ENCODE data around the gene ZNF197.
A peak's percentile ranks its signal among the peaks of the same experiment; 100 is the strongest.

The ZNF197 gene

GRCh38 chr3:44674211-44674610 lies 49.4 kb downstream of the ZNF197 start:
- H3K36me3 ChIP-seq (ENCODE audit: control insufficient read depth, insufficient read depth, low read length), result no peaks in the 10 kb centered on the region
- no peak overlapping the region for H3K4me3 ChIP-seq (replicated peaks; ENCODE audit: low read depth, low read length)
- TF ChIP-seq, protein P1, sequence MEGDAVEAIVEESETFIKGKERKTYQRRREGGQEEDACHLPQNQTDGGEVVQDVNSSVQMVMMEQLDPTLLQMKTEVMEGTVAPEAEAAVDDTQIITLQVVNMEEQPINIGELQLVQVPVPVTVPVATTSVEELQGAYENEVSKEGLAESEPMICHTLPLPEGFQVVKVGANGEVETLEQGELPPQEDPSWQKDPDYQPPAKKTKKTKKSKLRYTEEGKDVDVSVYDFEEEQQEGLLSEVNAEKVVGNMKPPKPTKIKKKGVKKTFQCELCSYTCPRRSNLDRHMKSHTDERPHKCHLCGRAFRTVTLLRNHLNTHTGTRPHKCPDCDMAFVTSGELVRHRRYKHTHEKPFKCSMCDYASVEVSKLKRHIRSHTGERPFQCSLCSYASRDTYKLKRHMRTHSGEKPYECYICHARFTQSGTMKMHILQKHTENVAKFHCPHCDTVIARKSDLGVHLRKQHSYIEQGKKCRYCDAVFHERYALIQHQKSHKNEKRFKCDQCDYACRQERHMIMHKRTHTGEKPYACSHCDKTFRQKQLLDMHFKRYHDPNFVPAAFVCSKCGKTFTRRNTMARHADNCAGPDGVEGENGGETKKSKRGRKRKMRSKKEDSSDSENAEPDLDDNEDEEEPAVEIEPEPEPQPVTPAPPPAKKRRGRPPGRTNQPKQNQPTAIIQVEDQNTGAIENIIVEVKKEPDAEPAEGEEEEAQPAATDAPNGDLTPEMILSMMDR (IDR thresholded peaks at IDR 0.05; ENCODE audit: insufficient read depth, low read length, poor library complexity, severe bottlenecking), result no peak
- H3K27me3 ChIP-seq (replicated peaks; ENCODE audit: control insufficient read depth, insufficient read depth, low read length), result no peaks in the 10 kb centered on the region
- DNase-seq (ENCODE audit: extremely low read depth, insufficient read length), result no peak

GRCh38 chr3:44678480-44679116 lies 53.8 kb downstream of the ZNF197 start:
- H3K27me3 ChIP-seq (replicated peaks; ENCODE audit: control insufficient read depth, insufficient read depth, low read length), result no peaks in the 10 kb centered on the region

GRCh38 chr3:44680921-44681455 lies 56.2 kb downstream of the ZNF197 start:
- Histone ChIP-seq H3K4me3 (replicated peaks; ENCODE audit: low read depth, low read length) (no peak overlapping the region), H3K27me3 (replicated peaks; ENCODE audit: control insufficient read depth, insufficient read depth, low read length) (no peaks in the 10 kb centered on the region), H3K36me3 (ENCODE audit: control insufficient read depth, insufficient read depth, low read length) (no peaks in the 10 kb centered on the region)
- no peak for DNase-seq (ENCODE audit: extremely low read depth, insufficient read length)
- TF ChIP-seq, protein P1 (IDR thresholded peaks at IDR 0.05; ENCODE audit: insufficient read depth, low read length, poor library complexity, severe bottlenecking), result no peak

More at GRCh38 chr3:44678480-44679116, 53.8 kb downstream of the ZNF197 start:
- DNase-seq (ENCODE audit: extremely low read depth, insufficient read length), result no peak
- TF ChIP-seq, protein P1 (IDR thresholded peaks at IDR 0.05; ENCODE audit: insufficient read depth, low read length, poor library complexity, severe bottlenecking), result no peak
- H3K4me3 ChIP-seq (replicated peaks; ENCODE audit: low read depth, low read length), result no peak overlapping the region
- H3K36me3 ChIP-seq (ENCODE audit: control insufficient read depth, insufficient read depth, low read length), result no peaks in the 10 kb centered on the region

DNA sequence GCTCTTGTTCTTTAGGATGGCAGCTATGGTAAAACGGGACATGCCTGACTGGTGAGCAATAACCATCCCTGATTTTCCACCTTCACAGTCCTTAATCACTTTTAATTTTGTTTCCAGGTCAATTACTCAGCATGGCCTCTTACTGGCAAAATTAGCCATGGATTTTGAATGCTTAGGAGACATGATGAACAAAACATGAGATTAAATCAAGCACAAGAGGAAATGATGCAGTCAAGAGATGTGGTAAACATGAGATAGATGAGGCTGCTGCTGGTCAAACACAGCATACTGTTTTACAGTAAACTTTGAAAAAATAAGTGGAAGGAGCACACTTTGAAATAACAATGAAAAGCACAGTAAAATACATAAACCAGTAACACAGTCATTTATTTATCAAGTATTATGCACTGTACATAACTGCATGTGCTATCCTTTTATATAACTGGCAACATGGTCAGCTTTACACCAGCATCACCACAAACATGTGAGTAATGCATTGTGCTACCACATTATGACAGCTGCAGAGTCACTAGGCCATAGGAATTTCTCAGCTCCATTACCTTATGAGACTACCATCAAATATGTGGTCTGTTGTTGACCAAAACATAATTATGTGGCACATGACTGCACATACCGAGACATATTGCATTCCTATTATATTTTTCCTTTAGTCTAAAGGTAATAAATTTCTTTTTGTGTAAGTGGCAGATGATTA lies 57.5 kb downstream of the ZNF197 start:
- TF ChIP-seq, protein P1 (IDR thresholded peaks at IDR 0.05; ENCODE audit: insufficient read depth, low read length, poor library complexity, severe bottlenecking), result no peak
- H3K36me3 ChIP-seq (ENCODE audit: control insufficient read depth, insufficient read depth, low read length), result no peaks in the 10 kb centered on the region
- no peaks in the 10 kb centered on the region for H3K27me3 ChIP-seq (replicated peaks; ENCODE audit: control insufficient read depth, insufficient read depth, low read length)
- DNase-seq (ENCODE audit: extremely low read depth, insufficient read length), result no peak
- H3K4me3 ChIP-seq (replicated peaks; ENCODE audit: low read depth, low read length), result no peak overlapping the region

DNA sequence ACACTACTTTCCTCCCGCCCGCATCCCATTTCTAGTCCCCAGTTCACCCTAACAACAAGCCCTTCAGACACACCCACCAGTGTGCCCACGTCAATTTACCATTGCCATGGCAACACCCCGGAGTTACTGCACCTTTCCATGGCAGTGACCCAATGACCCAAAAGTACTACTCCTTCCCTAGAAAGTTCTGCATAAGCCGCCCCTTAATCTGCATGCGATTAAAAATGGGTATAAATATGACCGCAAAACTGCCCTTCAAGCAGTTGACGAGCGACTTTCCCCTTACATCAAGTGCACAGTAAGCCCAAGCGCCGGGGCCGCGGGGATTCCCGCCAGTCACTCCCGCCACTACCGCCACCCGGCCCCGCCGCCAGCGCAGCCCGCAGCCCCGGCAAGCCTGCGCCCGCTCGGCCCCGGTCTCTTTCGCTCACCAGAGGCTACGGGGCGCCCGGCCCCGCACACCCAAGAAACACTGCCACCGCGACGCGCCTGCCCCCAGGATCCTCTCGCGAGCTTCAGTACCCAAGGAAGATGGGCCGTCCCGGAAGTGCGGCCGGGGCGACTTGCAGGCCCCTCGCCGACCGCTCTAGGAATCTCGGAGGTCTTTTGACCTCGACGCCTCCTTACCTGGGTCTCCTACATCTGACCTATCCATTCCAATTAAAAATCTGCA lies 60.4 kb downstream of the ZNF197 start:
- TF ChIP-seq, protein P1 (IDR thresholded peaks at IDR 0.05; ENCODE audit: insufficient read depth, low read length, poor library complexity, severe bottlenecking), result no peak
- Histone ChIP-seq H3K27me3 (replicated peaks; ENCODE audit: control insufficient read depth, insufficient read depth, low read length) (no peaks in the 10 kb centered on the region), H3K4me3 (replicated peaks; ENCODE audit: low read depth, low read length) (peak overlapping the region; percentile 58), H3K36me3 (ENCODE audit: control insufficient read depth, insufficient read depth, low read length) (no peaks in the 10 kb centered on the region)
- peak; percentile 77 for DNase-seq (ENCODE audit: extremely low read depth, insufficient read length)

Measured in GM06990 (cell line).